Occipital lobe (tissue), 2 donors: ENCODE measurements around the gene RNF103. TPM values are rescaled to one million over a fixed set of nuclear protein-coding genes. Genes with fewer than 3 reads are reported as not detected.

Experiments
- DNase-seq: peaks from one replicate; lab custom pipeline; 2025; lab: John Stamatoyannopoulos, UW
- total RNA-seq: library from RNA; depleted of rRNA; stranded (reverse); fragments of >200 nt; gene quantifications from one replicate; pipeline ENCODE4 v1.2.3, GENCODE V29; 2014

Gene RNF103
- total RNA-seq, 1 donor from 2014 or later = 48.5 TPM

- peak; percentile 68 for DNase-seq
Measured at GRCh38 chr2:86566158-86566820, 57.4 kb downstream of the RNF103 start.

GRCh38 chr2:86563650-86564061, 60.0 kb downstream of the RNF103 start:
- DNase-seq = no peak

GRCh38 chr2:86562922-86563649, 60.6 kb downstream of the RNF103 start, which contains the start of gene CHMP3:
TSS of gene CHMP3 (minus strand) at chr2:86563443. CDS start at chr2:86563348, 95 bp downstream.
- DNase-seq = peak; percentile 91

- no peak for DNase-seq
Measured at GRCh38 chr2:86562485-86562921, 61.2 kb downstream of the RNF103 start.

- no peak for DNase-seq
Measured at GRCh38 chr2:86557836-86558235, 65.8 kb downstream of the RNF103 start.

GRCh38 chr2:86556508-86556907, 67.2 kb downstream of the RNF103 start:
- DNase-seq = no peak

Other genes with a start within 250 kb of the RNF103 start
- gene KDM3A, start 182.5 kb downstream of the RNF103 start, total RNA-seq = 31.4 TPM
- gene CHMP3, start 60.4 kb downstream of the RNF103 start, total RNA-seq = 50.1 TPM
- gene RMND5A, start 96.4 kb upstream of the RNF103 start, total RNA-seq = 83.0 TPM
- 1.1 TPM for gene CD8A, start 167.0 kb upstream of the RNF103 start, total RNA-seq
- not detected for gene CD8B, start 238.0 kb upstream of the RNF103 start, total RNA-seq